Measurements from ENCODE around the gene CRBN.

The CRBN gene

GRCh38 chr3:3179407-3180094, at the start of gene CRBN:
TSS of gene CRBN (minus strand) at chr3:3179691. CDS start at chr3:3179687, 4 bp downstream.
- DNase-seq (ENCODE audit: low read depth): no peak

- no peak for DNase-seq (ENCODE audit: low read depth)
Measured at GRCh38 chr3:3227640-3228039, 48.1 kb upstream of the CRBN start.

GRCh38 chr3:3221528-3221927, 42.0 kb upstream of the CRBN start:
- DNase-seq (ENCODE audit: low read depth): no peak

GRCh38 chr3:3216401-3216800, 36.9 kb upstream of the CRBN start:
- DNase-seq (ENCODE audit: low read depth): no peak

GRCh38 chr3:3212781-3213440, 33.4 kb upstream of the CRBN start:
- DNase-seq (ENCODE audit: low read depth): no peak

GRCh38 chr3:3209714-3210113, 30.2 kb upstream of the CRBN start:
- no peak for DNase-seq (ENCODE audit: low read depth)

- DNase-seq (ENCODE audit: low read depth): no peak
Measured at GRCh38 chr3:3209057-3209456, 29.6 kb upstream of the CRBN start.

- DNase-seq (ENCODE audit: low read depth): no peak
Measured at GRCh38 chr3:3201611-3202010, 22.1 kb upstream of the CRBN start.

GRCh38 chr3:3200632-3201212, 21.2 kb upstream of the CRBN start:
- DNase-seq (ENCODE audit: low read depth): peak; percentile 36

GRCh38 chr3:3199306-3199705, 19.8 kb upstream of the CRBN start:
- no peak for DNase-seq (ENCODE audit: low read depth)

GRCh38 chr3:3196148-3196861, 16.8 kb upstream of the CRBN start:
- DNase-seq (ENCODE audit: low read depth): no peak

- no peak for DNase-seq (ENCODE audit: low read depth)
Measured at GRCh38 chr3:3194861-3195260, 15.4 kb upstream of the CRBN start.

- DNase-seq (ENCODE audit: low read depth): no peak
Measured at GRCh38 chr3:3192286-3192675, 12.8 kb upstream of the CRBN start.

GRCh38 chr3:3191675-3192285, 12.3 kb upstream of the CRBN start:
- DNase-seq (ENCODE audit: low read depth): no peak

GRCh38 chr3:3189961-3190360, 10.5 kb upstream of the CRBN start:
- no peak for DNase-seq (ENCODE audit: low read depth)

GRCh38 chr3:3189102-3189727, 9.7 kb upstream of the CRBN start:
- DNase-seq (ENCODE audit: low read depth): no peak

GRCh38 chr3:3184876-3185275, 5.4 kb upstream of the CRBN start:
- no peak for DNase-seq (ENCODE audit: low read depth)

GRCh38 chr3:3180456-3180855, 965 bp upstream of the CRBN start:
- DNase-seq (ENCODE audit: low read depth): no peak

- DNase-seq (ENCODE audit: low read depth): no peak
Measured at GRCh38 chr3:3178498-3179328, 778 bp downstream of the CRBN start.

GRCh38 chr3:3177861-3178497, 1.5 kb downstream of the CRBN start:
- no peak for DNase-seq (ENCODE audit: low read depth)

GRCh38 chr3:3172627-3173026, 6.9 kb downstream of the CRBN start:
- no peak for DNase-seq (ENCODE audit: low read depth)

Data from non-pigmented ciliary epithelial cell (primary cell).